Osteoblast (primary cell): Measurements from ENCODE around the gene LGI2. TPM values are rescaled to one million over a fixed set of nuclear protein-coding genes. Genes with fewer than 3 reads are reported as not detected.

Experiments used
- DNase-seq: peaks from one replicate; pipeline ENCODE4 v3.0.0; 2011; ENCODE audit warnings: low spot score, mixed read lengths; ENCODE audit not compliant: insufficient read length; ENCODE audit errors: missing footprints
- H2AFZ ChIP-seq: 2 replicates; pipeline ENCODE4 v1.6.0; 2011; ENCODE audit warnings: mild to moderate bottlenecking, low read length
- H3K27ac ChIP-seq: 2 replicates; pipeline ENCODE4 v1.5.1; 2011; ENCODE audit warnings: mild to moderate bottlenecking, low read depth, low read length, moderate library complexity
- H3K27me3 ChIP-seq: 2 replicates; pipeline ENCODE4 v1.6.0; 2012; ENCODE audit warnings: mild to moderate bottlenecking, control low read depth, inconsistent platforms, low read length, moderate library complexity; ENCODE audit not compliant: insufficient read depth
- H3K36me3 ChIP-seq: 2 replicates; pipeline ENCODE4 v1.5.1; 2011; ENCODE audit warnings: mild to moderate bottlenecking, low read length, control low read depth, moderate library complexity; ENCODE audit not compliant: insufficient read depth
- H3K4me1 ChIP-seq: 2 replicates; pipeline ENCODE4 v1.5.1; 2011; ENCODE audit warnings: mild to moderate bottlenecking, low read length, control low read depth, moderate library complexity; ENCODE audit not compliant: insufficient read depth
- H3K4me2 ChIP-seq: 2 replicates; pipeline ENCODE4 v1.6.0; 2011; ENCODE audit warnings: mild to moderate bottlenecking, low read length; ENCODE audit not compliant: insufficient read depth
- H3K4me3 ChIP-seq: fragments of 200-600 bp; sonication (generic); 3 replicates; pipeline ENCODE4 v1.5.1; 2012; ENCODE audit warnings: mild to moderate bottlenecking, low read length, inconsistent platforms; ENCODE audit not compliant: insufficient read depth
- H3K79me2 ChIP-seq: 2 replicates; pipeline ENCODE4 v1.6.0; 2012; ENCODE audit warnings: mild to moderate bottlenecking, low read length, control low read depth, inconsistent platforms; ENCODE audit not compliant: insufficient read depth
- H3K9me3 ChIP-seq: 2 replicates; pipeline ENCODE4 v1.5.1; 2011; ENCODE audit warnings: low read depth, low read length, control low read depth
- H4K20me1 ChIP-seq: 2 replicates; pipeline ENCODE4 v1.6.0; 2012; ENCODE audit warnings: mild to moderate bottlenecking, low read length, control low read depth; ENCODE audit not compliant: insufficient read depth
- CTCF ChIP-seq: IDR thresholded peaks from 2 replicates; pipeline ENCODE4 v1.5.1; 2011; ENCODE audit warnings: mild to moderate bottlenecking, low read depth, low read length, moderate library complexity; ENCODE audit errors: extremely low read depth
- total RNA-seq: library from RNA; depleted of rRNA; stranded (reverse); fragments of >200 nt; gene quantifications from 2 replicates; pipeline ENCODE4 v1.2.3, GENCODE V29; 2012

LGI2 gene
- total RNA-seq, 1 donor: under 0.01 TPM

DNA sequence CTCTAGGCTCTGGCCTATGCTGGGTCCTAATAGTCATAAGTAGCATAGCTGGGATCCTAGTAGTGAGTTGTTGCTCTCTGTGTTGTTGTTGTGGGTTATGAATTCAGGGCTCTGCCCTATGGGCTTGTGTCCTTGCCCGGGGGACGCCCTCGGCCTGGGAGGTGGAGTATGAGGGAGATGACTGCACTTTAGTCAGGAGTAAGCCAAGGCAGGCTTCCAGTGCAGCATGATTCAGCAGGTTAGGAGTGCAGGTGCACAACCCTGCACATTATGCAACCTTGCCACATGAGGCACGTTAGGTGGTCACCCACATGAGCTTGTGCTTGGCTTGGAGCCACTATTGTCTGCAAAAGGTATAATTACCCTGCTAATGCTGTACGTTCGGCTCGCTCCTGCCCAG is 59.6 kb downstream of the LGI2 start:
- peaks cover 13% of the 10 kb centered on the region for H3K27me3 ChIP-seq
- TF ChIP-seq CTCF: no peak
- DNase-seq: no peak
- H3K79me2 ChIP-seq: no peaks in the 10 kb centered on the region
- H3K27ac ChIP-seq: no peak overlapping the region
- H3K4me2 ChIP-seq: no peak overlapping the region
- no peaks in the 10 kb centered on the region for H3K9me3 ChIP-seq
- peaks cover 3% of the 10 kb centered on the region for H3K4me1 ChIP-seq
- H3K4me3 ChIP-seq: no peak overlapping the region
- H2AFZ ChIP-seq: no peak overlapping the region
- no peaks in the 10 kb centered on the region for H4K20me1 ChIP-seq
- H3K36me3 ChIP-seq: no peaks in the 10 kb centered on the region

GRCh38 chr4:24970635-24971034 is 60.1 kb downstream of the LGI2 start:
- DNase-seq: no peak
- Histone ChIP-seq H4K20me1 (no peaks in the 10 kb centered on the region), H3K9me3 (no peaks in the 10 kb centered on the region), H3K27me3 (peaks cover 8% of the 10 kb centered on the region), H3K4me1 (peaks cover 3% of the 10 kb centered on the region), H3K79me2 (no peaks in the 10 kb centered on the region), H3K27ac (no peak overlapping the region), H3K36me3 (no peaks in the 10 kb centered on the region), H3K4me2 (no peak overlapping the region), H3K4me3 (no peak overlapping the region), H2AFZ (no peak overlapping the region)
- TF ChIP-seq CTCF: no peak

GRCh38 chr4:24970191-24970590 is 60.6 kb downstream of the LGI2 start:
- Histone ChIP-seq H3K4me1 (peaks cover 3% of the 10 kb centered on the region), H3K9me3 (no peaks in the 10 kb centered on the region), H3K27ac (no peak overlapping the region), H3K4me3 (no peak overlapping the region), H4K20me1 (no peaks in the 10 kb centered on the region), H3K27me3 (peaks cover 5% of the 10 kb centered on the region), H2AFZ (no peak overlapping the region), H3K4me2 (no peak overlapping the region), H3K36me3 (no peaks in the 10 kb centered on the region), H3K79me2 (no peaks in the 10 kb centered on the region)
- no peak for DNase-seq
- no peak for TF ChIP-seq CTCF

DNA sequence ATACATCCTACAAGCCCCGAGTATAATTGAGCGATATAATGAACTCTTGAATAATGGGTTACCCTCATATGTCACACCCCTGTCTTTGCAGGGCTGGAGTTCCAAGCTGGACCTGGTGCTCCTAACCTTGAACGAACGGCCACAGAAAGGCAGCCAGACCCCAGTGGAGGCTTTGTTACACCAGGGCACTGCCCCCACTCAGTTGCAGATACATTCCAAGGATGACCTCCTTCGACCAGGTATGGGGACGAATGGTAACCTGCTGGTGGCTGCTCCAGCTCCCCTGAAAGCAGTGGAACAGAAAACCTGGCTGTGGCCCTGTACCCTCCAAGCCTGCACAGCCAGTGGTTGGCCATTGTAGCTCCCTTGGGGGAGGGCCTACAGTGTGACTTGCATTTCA is 61.3 kb downstream of the LGI2 start:
- DNase-seq: no peak
- H3K36me3 ChIP-seq: no peaks in the 10 kb centered on the region
- H3K27me3 ChIP-seq: no peaks in the 10 kb centered on the region
- H2AFZ ChIP-seq: no peak overlapping the region
- no peaks in the 10 kb centered on the region for H3K9me3 ChIP-seq
- TF ChIP-seq CTCF: no peak
- H3K27ac ChIP-seq: no peak overlapping the region
- H3K4me1 ChIP-seq: peaks cover 3% of the 10 kb centered on the region
- H3K4me2 ChIP-seq: no peak overlapping the region
- H3K4me3 ChIP-seq: no peak overlapping the region
- no peaks in the 10 kb centered on the region for H3K79me2 ChIP-seq
- H4K20me1 ChIP-seq: no peaks in the 10 kb centered on the region
